Retinal pigment epithelial cell (primary cell): ENCODE measurements around the gene ABCG1.

ENCODE experiments used
- DNase-seq: peaks from one replicate; pipeline ENCODE4 v3.0.0-alpha.2; 2010; ENCODE audit warnings: low read depth
- H3K4me3 ChIP-seq: 2 replicates; pipeline ENCODE4 v1.5.1; 2011; ENCODE audit warnings: mild to moderate bottlenecking, low read length, control low read depth, moderate library complexity
- CTCF ChIP-seq: conservative IDR thresholded peaks from 2 replicates; pipeline ENCODE4 v1.5.1; 2011; ENCODE audit warnings: low read depth, low read length, control low read depth, inconsistent platforms

The ABCG1 gene

GRCh38 chr21:42237161-42237560 is 18.2 kb downstream of the ABCG1 start:
- TF ChIP-seq CTCF, result no peak
- no peak for DNase-seq
- H3K4me3 ChIP-seq, result no peak overlapping the region

- H3K4me3 ChIP-seq, result no peak overlapping the region
- no peak for DNase-seq
- no peak for TF ChIP-seq CTCF
Measured at GRCh38 chr21:42237577-42237976, 18.6 kb downstream of the ABCG1 start.

GRCh38 chr21:42238185-42238934 is 19.4 kb downstream of the ABCG1 start:
- no peak overlapping the region for H3K4me3 ChIP-seq
- TF ChIP-seq CTCF, result no peak
- DNase-seq, result no peak

- no peak overlapping the region for H3K4me3 ChIP-seq
- no peak for TF ChIP-seq CTCF
- DNase-seq, result no peak
Measured at GRCh38 chr21:42239556-42239955, 20.6 kb downstream of the ABCG1 start.

- TF ChIP-seq CTCF, result no peak
- no peak overlapping the region for H3K4me3 ChIP-seq
- no peak for DNase-seq
Measured at GRCh38 chr21:42239973-42240372, 21.0 kb downstream of the ABCG1 start.

- TF ChIP-seq CTCF, result no peak
- no peak overlapping the region for H3K4me3 ChIP-seq
- no peak for DNase-seq
Measured at GRCh38 chr21:42242611-42243010, 23.7 kb downstream of the ABCG1 start.

- H3K4me3 ChIP-seq, result no peak overlapping the region
- TF ChIP-seq CTCF, result no peak
- no peak for DNase-seq
Measured at GRCh38 chr21:42243026-42243425, 24.1 kb downstream of the ABCG1 start.
